Fibroblast of pulmonary artery (primary cell): ENCODE results near the gene PTPRK.

ENCODE experiments used
- DNase-seq: peaks from one replicate; pipeline ENCODE4 v3.0.0-alpha.2; 2010; ENCODE audit warnings: low read depth
- H3K4me3 ChIP-seq: replicated peaks from 2 replicates; pipeline ENCODE4 v1.5.1; 2011; ENCODE audit warnings: low read depth, mild to moderate bottlenecking, control low read depth, low read length, moderate library complexity
- CTCF ChIP-seq: IDR thresholded peaks from 2 replicates; pipeline ENCODE4 v1.5.1; 2011; ENCODE audit warnings: mild to moderate bottlenecking, control low read depth, low read length, inconsistent platforms; ENCODE audit errors: missing control alignments

The PTPRK gene

GRCh38 chr6:128508588-128509296 lies 11.7 kb downstream of the PTPRK start:
- no peak for TF ChIP-seq CTCF
- peak; percentile 94 for DNase-seq
- H3K4me3 ChIP-seq: no peak overlapping the region

- H3K4me3 ChIP-seq: no peak overlapping the region
- TF ChIP-seq CTCF: no peak
- DNase-seq: no peak
Measured at GRCh38 chr6:128507337-128508310, 12.8 kb downstream of the PTPRK start.

GRCh38 chr6:128505603-128506002 lies 14.8 kb downstream of the PTPRK start:
- no peak for TF ChIP-seq CTCF

GRCh38 chr6:128504003-128504654 lies 16.3 kb downstream of the PTPRK start:
- TF ChIP-seq CTCF: no peak
- DNase-seq: no peak
- no peak overlapping the region for H3K4me3 ChIP-seq

More at GRCh38 chr6:128505603-128506002, 14.8 kb downstream of the PTPRK start:
- no peak for DNase-seq
- H3K4me3 ChIP-seq: no peak overlapping the region

- no peak for TF ChIP-seq CTCF
- DNase-seq: no peak
- no peak overlapping the region for H3K4me3 ChIP-seq
Measured at GRCh38 chr6:128500749-128501600, 19.4 kb downstream of the PTPRK start.

- no peak for DNase-seq
- no peak for TF ChIP-seq CTCF
Measured at GRCh38 chr6:128500014-128500413, 20.4 kb downstream of the PTPRK start.

More at GRCh38 chr6:128500014-128500413, 20.4 kb downstream of the PTPRK start:
- H3K4me3 ChIP-seq: no peak overlapping the region
